Kasumi-1 (cell line): ENCODE measurements around the gene ROM1.

Source experiments
- DNase-seq, 2 experiments: peaks; one replicate each; lab custom pipeline; 2025; lab: John Stamatoyannopoulos, UW

The ROM1 gene

DNA sequence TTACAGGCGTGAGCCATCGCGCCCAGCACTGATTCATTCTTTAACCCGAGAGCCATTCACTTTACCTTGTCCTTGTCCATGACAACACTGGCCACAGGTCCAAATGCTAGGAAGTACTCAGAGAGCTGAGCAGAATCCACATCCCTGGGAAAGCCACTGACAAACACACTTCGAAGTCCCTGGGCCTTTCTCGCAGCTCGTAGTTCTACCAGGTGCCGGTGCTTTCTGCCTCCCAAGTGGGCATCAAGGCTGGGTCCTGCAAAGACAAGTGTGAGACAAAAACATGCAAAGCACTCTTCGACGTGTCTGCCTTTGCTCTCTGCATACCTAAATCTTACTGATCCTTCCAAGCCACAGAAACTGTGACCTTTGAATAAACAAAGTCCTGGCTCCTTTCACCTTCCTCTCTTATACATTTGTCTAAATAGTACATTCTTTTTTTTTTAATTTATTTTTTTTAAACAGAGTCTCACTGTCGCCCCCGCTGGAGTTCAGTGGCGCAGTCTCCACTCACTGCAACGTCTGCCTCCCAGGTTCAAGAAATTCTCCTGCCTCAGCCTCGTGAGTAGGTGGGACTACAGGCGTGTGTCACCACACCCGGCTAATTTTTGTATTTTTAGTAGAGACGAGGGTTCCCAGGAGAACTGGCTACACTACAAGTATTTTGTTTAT, 24.0 kb upstream of the ROM1 start:
- DNase-seq, result peak in 1 of 2 experiments; percentile 24

GRCh38 chr11:62591448-62592145, 21.5 kb upstream of the ROM1 start, which contains the start of gene TUT1:
Gene TUT1 (minus strand): TSS chr11:62591523. CDS start chr11:62591485, 38 bp downstream.
- peak; percentile 100 for DNase-seq

DNA sequence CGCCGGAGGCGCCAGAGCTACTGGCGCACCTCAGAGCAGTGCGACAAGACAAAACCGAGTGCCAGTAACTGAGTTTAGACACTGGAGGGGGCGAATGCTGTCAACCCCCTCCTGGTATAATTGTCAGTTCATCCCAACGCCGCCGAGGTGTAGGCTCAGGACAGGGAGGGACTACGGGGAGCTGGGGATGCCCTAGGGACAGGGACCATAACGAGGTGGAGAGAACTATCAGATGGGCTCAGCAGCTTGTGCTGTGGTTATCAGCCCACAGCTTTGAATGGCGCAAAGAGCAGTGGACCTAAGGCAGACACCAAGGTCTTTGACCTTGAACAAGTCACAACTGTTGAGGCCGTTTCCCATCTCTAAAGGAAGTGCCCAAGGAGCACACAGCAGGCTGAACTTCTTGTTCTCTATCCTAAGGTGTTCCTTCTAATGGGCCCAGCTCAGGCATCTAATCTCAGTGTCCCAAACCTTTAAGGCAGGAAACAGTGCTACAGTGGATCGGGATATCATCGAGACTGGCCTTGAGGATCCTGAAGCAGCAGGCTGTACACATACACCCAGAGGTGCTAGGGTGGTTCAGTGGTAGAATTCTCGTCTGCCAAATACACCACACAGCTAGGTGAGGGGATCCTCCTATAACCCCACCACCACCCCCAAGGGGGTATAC, 20.8 kb upstream of the ROM1 start:
- DNase-seq, result peak in 1 of 2 experiments; percentile 40

- no peak for DNase-seq
Observed at GRCh38 chr11:62592989-62593421, 20.1 kb upstream of the ROM1 start.

GRCh38 chr11:62593434-62594044, 19.5 kb upstream of the ROM1 start:
- DNase-seq, result peak; percentile 88 to 89

DNA sequence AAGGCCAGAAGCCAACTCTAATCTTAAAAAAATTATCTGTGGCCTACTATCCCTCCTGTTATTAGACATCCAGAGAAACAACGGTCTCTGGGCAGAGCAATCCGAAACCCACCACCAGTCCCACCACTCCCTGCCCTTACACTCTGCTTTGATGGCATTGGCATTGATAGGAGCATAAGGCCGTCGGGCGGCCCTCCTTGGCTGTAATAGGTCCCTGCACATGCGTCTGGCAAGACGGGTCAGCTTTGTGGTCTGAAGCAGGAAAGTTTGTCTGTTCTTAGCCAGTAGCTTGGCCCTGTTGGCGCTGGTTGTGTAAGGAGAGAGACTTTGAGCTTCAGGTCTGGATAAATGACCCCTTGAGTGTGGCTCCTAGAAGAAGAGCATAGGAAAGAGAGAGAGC, 17.9 kb upstream of the ROM1 start:
- DNase-seq, result no peak

- DNase-seq, result peak; percentile 98 to 99
Observed at GRCh38 chr11:62599069-62599696, 13.9 kb upstream of the ROM1 start.

- no peak for DNase-seq
Observed at GRCh38 chr11:62599901-62600300, 13.2 kb upstream of the ROM1 start.

DNA sequence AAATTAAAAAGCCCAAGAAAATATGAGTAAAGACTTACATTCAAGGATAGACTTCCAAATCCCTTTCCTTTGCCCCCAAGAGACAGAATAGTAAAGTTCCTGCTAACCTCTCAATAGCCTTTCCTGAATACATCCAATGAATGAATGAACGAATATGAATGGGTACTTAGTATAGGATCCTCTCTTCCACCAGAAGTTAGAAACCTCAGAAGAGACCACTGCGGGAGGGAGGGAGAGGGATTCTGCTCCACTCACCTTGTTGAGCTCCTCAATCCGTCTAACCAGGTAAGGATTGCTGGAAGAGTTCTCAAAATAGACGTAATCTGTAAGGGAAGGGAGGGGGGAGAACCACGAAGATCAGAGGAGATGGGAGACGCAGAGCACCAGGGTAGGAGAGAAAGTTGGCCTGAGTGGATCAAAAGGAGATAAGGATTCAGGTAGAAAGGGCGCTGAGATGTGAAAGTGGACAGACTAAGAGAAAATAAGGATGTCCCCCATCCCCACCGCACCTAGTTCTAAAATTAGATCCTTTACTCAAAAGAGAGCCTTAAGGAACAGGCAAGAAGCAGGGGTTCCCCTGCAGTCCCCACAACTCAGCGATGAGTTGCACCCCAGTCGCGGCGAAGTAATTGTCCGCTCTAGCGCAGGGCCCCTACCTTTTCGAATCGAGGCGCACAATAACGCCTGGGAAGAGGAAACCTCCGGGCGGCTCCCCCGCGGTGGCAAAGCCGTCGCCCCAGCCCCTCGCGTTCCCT, 12.5 kb upstream of the ROM1 start:
- DNase-seq, result no peak

DNA sequence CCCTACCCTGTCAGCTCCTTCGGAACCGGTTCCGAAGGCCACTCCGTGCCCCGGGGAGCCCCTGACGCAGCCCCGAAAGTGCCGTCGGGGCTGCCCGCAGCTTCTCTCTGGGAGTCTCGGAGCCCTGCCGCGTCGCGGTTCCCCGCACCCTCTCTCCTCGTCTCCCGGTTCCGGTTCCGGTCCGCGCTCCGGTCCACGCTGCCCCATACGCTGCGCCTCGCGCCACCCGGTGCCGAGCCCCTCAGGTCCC, 12.0 kb upstream of the ROM1 start:
- no peak for DNase-seq

DNA sequence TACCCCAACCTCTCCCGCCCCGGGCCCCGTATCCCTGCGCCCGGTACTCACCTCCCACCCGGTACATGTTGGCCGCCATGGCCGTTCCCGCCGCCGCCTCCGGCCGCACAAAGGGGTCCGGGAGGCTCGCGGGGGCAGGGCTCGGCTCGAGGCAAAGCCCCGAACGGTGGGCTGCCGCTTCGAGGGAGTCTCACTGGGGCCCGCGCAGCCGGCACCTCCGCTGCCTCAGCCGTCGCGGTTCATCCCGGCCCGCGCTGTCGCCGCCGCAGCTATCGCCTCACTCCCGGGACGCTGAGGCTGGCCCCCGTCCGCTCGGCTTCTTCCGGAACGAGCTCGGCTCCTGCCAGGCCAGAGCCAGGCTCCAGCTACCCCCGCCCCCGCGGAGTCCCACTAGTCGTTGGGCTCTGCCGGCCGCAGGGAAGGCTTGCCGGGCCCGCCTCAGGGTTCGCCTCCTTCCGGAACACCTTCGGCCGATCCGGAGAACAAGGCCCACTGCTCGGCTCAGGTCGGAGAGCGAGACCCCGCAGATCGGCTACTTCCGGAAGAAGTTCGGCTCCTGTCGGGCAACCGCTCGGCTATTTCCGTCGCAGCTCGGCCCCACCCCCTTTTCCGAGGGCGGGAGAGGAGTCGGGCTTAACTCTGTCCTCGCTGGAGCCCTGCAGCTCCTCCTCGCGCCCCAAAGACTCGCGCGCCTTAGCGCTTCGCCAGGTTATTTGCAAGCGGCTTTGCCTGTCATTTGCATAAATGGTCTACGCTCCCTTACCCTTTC, 11.5 kb upstream of the ROM1 start, which contains the start of gene MTA2:
Gene MTA2, minus strand, starts transcription at position 494 of the 769 bp plus-strand sequence. Its CDS starts 415 bp downstream, at position 79.
- peak; percentile 97 to 98 for DNase-seq

DNA sequence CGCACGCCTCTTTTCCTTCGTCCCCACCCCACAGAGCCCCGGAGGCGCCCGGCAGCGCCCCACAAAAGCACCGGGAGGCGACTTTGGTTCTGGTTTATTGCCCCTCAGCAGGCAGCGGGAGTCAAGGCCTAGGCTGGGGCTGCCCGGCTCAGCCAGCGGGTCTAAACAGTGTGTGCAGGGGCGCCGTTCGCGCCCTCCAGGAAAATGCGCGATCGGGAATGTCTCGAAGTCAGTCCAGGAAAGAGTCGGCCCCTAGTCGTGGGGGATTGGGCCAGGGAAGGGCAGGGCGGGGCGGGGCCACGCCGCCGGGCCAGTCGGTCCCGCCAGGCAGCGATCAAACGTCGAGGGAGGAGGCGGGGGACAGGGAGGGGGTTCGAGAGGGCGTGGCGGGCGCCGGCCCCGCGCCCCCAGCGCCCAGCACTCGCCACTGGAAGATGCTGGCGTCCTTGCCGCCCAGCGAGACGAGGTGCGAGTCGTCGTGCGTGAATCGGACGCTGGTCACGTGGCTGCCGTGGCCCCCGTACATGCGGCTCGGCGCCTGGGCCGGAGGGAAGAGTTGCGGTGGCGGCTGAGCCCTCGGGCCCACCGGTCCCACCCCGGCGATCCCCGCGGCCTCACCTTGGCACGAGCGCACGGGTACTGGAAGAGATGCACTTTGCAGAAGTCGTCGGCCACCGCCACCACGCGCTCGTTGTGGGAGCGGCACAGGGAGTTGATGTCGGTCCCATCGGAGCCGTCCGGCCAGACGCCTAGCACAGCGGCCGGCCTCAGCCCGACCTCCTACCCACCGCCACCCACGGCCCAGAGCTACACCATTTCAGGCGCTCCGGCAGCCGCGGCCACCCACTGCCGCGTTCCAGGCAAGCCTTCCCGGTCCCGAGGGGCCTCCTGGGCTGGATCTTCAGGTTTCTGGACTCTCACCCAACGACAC, 10.7 kb upstream of the ROM1 start:
- DNase-seq, result no peak

DNA sequence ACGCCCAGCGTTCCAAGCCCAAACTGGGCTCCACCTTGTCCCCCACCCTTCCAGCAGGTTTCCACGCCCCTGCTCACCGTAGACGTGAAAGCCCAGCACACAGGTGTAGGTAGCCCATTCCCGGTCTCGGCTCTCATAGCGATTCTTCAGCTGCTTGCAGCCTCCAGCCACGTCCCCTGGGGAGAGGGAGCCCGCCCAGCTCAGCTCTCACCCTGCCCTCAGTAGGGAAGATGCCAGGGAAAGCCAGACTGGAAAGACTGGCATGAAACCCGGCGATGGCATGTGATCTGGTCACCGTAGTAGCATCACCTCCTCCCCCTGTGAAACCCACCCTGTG, 10.0 kb upstream of the ROM1 start:
- no peak for DNase-seq

GRCh38 chr11:62603776-62604299, 9.2 kb upstream of the ROM1 start:
- no peak for DNase-seq

DNA sequence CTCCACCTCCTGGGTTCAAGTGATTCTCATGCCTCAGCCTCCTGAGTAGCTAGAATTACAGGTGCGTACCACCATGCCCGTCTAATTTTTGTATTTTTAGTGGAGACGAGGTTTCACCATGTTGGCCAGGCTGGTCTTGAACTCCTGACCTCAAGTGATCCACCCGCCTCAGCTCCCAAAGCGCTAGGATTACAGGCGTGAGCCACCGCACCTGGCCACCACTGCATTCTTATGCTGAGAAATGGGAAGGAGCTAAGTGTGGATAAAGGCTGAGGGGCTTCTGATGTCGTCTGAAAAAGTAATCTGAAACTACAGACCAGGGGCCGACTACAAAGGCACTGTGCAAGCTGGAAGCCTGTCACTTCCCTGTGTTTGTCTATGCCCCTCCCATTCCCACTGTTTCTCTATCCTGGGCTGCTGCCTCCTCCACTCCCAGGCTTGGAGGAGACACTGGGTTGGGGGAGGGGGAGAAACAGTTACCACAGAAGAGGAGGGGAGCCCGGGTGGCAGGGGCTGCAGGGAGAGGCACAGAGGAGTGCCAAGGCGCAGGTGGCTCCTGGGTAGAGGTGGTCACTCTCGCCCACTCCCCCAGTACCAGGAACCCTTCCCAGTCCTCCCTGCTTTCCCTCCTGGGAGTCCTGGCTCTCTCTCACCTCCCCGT, 8.5 kb upstream of the ROM1 start:
- no peak for DNase-seq

- DNase-seq, result no peak
Observed at GRCh38 chr11:62605467-62605866, 7.6 kb upstream of the ROM1 start.

DNA sequence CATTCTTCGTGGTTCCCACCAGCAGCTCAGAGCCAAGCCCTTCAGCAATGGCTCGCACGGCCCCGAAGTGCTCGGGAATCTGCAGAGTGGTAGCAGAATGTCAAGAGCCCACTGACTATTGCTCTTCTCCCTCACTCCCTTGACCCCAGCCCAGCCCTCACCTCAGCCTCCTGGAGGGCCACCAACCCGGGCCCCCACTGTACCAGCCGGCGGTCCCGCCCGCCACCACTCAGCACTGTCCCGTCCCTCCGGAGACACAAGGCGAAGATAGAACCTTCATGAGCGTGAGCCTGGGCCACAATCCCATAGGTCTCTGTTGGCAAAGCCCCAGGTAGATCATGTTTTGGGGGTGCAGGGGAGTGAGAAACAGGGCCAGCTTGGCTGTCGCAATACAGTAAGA, 7.2 kb upstream of the ROM1 start:
- no peak for DNase-seq

- no peak for DNase-seq
Observed at GRCh38 chr11:62607714-62608113, 5.3 kb upstream of the ROM1 start.

DNA sequence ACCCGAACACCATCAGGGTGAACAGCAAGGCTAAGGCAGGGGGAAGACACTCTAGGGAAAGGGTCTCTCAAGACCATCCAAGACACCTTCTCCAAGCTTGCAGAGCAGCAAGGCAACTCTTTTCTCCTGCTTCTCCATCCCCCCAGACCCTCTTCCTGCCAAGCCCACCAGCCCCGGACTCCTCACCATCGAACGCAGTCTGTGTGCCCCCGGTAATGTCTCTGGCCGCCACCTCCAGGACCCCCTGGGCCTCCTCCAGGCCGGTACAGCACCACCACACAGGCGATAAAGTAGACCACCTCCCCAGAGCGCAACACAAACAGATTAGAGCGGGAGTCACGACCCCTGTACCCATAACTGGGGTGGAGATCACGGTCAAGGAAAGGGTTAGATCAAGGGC, 4.3 kb upstream of the ROM1 start:
- no peak for DNase-seq
